Vagina (tissue), 2 donors: ENCODE data around the gene BSG.

Source experiments
- POLR2A ChIP-seq, 2 donors: fragments of 450-650 bp; IDR thresholded peaks; one replicate each; pipeline ENCODE4 v1.6.1; 2017; ENCODE audit warnings: antibody characterized with exemption in 2 of 2, mild to moderate bottlenecking in 2 of 2, moderate library complexity in 2 of 2
- POLR2AphosphoS5 ChIP-seq, 2 donors: sonication (generic); formaldehyde crosslinking; IDR thresholded peaks; one replicate each; pipeline ENCODE4 v1.9.0; 2017; ENCODE audit warnings: antibody characterized with exemption in 2 of 2, mild to moderate bottlenecking in 2 of 2, low read depth in 1 of 2; ENCODE audit not compliant: insufficient read depth in 1 of 2
- TF ChIP-seq, protein P1 (sequence below), 3 experiments: fragments of 450-650 bp in 2 of 3; fragments of 200-600 bp in 1 of 3; sonication (generic) in 1 of 3; IDR thresholded peaks; one replicate each; pipeline ENCODE4 v1.5.1; 2017 to 2019; ENCODE audit warnings: antibody characterized with exemption in 3 of 3, mild to moderate bottlenecking in 2 of 3, moderate library complexity in 2 of 3

DNA sequence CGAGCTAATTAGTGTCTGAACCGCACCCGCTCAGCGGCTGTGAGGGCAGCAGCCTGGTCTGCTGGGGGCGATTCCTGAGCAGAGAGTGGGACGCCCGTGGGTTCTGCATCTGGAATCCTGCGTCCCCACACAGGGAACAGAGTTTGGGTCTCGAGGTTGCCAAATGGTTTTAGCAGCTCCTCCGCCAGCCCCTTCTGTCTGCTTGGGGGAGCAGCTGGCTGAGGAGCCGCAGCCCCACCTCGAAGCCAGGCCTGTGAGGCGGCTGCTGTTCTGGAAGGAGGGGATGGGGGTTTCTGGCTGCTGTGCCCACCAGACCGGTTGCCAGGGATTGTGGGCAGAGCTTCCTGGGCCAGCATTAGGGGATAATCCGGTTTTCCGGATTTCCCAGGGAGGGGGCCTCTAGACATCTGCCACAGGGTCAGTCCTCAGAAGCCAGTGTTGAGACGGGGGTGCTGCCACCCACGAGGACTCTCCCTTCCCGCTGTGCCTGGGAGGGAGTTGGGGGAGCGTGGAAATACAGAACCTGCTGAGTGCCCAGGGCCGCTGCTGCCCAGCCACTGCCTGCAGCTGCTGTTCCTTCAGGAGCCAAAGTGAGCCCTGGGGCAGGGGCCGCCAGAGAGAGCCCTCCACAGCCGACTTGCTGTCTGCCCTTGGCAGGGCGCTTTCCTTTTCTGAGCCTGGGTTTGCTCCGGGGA is 38.9 kb upstream of the BSG start:
- TF ChIP-seq POLR2A (IDR thresholded peaks at IDR 0.05) = no peak
- TF ChIP-seq, protein P1, sequence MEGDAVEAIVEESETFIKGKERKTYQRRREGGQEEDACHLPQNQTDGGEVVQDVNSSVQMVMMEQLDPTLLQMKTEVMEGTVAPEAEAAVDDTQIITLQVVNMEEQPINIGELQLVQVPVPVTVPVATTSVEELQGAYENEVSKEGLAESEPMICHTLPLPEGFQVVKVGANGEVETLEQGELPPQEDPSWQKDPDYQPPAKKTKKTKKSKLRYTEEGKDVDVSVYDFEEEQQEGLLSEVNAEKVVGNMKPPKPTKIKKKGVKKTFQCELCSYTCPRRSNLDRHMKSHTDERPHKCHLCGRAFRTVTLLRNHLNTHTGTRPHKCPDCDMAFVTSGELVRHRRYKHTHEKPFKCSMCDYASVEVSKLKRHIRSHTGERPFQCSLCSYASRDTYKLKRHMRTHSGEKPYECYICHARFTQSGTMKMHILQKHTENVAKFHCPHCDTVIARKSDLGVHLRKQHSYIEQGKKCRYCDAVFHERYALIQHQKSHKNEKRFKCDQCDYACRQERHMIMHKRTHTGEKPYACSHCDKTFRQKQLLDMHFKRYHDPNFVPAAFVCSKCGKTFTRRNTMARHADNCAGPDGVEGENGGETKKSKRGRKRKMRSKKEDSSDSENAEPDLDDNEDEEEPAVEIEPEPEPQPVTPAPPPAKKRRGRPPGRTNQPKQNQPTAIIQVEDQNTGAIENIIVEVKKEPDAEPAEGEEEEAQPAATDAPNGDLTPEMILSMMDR (IDR thresholded peaks at IDR 0.05) = no peak
- no peak for TF ChIP-seq POLR2AphosphoS5 (IDR thresholded peaks at IDR 0.05; ENCODE audit: insufficient read depth in 1 of 2, low read depth in 1 of 2)
